ENCODE measurements around the gene IZUMO4. TPM values are rescaled to one million over a fixed set of nuclear protein-coding genes. Genes with fewer than 3 reads are reported as not detected.
A peak's percentile ranks its signal among the peaks of the same experiment; 100 is the strongest.

The IZUMO4 gene
- 1 to 10 TPM in 1 of 2 donors, under 1 TPM in 1; 0.90 to 2.4 TPM for total RNA-seq
- long read RNA-seq, donor 1, partial matches to known transcripts = 0 of 1 reads
- long read RNA-seq, donor 1, other reads (novel, unspliced or antisense) = 0 of 1 reads
- long read RNA-seq, donor 2 = 0 reads

GRCh38 chr19:2096480-2097202 is at the start of gene IZUMO4:
TSS of gene IZUMO4 (plus strand) at chr19:2096915. CDS start at chr19:2096946, 31 bp downstream.
- DNase-seq (ENCODE audit: low spot score) = peak; percentile 100
- intact Hi-C loops (cut with DNase I) = no loop called here

DNA sequence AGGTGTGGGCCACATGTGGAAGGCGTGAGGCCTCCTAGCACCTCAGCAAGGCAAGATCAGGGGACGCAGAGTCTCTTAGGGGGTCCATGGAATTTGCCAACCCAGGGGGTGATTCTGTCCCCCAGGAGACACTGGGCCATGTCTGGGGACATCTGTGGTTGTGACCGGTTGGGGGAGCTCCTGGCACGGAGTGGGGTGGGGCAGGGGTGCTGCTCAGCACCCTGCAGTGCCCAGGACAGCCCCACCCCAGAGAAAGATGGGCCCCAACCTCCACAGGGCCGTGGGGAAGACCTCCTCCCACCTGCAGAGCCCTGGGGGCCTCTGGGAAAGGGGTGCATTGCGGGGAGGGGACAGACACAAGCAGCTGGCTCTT is 49.7 kb upstream of the IZUMO4 start:
- DNase-seq (ENCODE audit: low spot score) = no peak
- intact Hi-C loops (cut with DNase I) = no loop called here

DNA sequence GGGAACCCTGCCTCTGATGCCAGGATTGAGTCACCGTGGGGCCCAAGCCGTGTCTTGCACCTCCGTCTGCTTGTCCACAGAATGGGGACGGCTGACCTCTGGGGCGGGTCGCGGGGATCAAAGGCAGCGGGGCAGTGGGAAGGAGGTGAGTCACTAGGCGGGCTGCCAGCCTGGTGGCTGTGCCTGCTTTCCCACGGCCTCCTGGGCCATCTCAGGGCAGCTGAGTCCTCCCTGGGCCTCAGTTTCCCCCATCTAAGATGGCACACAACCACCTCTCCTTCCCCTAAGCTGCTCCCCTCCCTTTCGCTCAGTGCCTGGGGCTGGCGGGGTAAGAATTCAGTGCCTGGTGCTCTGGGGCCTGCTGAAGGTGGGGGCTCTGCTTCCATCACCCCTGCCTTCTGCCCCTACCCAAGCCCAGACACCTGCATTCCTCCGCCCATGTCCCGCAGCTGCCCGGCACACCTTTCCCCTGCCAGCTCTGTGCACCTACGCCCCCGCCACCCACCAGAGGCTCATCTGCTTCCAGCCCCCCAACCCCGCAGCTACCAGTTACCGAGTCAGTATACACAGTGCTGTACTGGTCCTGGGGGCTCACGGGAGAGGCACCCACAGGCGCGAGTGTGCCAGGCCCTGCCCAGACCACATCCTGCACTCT is 49.1 kb upstream of the IZUMO4 start:
- intact Hi-C loops (cut with DNase I) = loop anchor here in 1 of 2 donors (2.0 kb wide), 1 partner anchor 25 kb away; no protein-coding TSS in a partner anchor
- DNase-seq (ENCODE audit: low spot score) = no peak

GRCh38 chr19:2048104-2048958 is 48.4 kb upstream of the IZUMO4 start:
- DNase-seq (ENCODE audit: low spot score) = no peak
- intact Hi-C loops (cut with DNase I) = loop anchor here in 1 of 2 donors (2.0 kb wide), 1 partner anchor 26 kb away; no protein-coding TSS in a partner anchor

DNA sequence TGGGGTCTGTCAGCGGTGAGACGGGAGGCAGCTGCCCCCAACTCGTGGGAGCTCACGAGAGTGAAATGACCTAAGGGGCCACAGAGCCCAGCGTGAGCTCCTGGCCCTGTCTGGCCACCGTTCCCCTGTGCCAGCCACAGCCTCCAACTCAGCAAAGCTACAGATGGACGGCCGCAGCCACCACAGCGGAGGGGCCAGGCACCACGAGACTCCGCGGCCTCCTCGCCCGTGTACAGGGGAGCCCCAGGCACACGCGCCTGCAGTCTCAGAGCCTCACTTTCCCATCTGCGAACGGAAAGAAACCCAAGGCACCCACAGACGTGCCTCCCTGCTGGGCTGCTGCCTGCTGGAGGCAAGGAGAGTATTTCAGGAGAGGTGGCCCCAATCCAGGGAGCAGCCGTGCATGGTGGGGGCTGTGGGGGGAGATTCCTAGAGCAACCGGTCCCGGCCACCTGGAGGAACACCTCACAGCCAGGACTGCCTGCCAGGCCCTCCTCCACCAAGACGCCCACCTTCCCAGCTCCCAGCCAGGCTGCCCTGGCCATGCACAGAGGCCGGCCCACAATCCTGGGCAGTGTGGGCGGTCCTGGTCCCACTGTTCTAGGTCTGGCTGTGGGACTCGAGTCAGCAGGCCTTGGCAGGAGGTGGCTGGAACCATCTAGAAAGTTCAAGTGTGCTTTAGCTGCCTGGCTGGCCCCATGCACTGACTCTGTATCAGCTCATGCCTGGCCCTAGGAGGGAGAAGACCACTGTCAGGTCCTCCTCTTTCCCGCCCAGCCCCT is 47.6 kb upstream of the IZUMO4 start:
- no peak for DNase-seq (ENCODE audit: low spot score)

DNA sequence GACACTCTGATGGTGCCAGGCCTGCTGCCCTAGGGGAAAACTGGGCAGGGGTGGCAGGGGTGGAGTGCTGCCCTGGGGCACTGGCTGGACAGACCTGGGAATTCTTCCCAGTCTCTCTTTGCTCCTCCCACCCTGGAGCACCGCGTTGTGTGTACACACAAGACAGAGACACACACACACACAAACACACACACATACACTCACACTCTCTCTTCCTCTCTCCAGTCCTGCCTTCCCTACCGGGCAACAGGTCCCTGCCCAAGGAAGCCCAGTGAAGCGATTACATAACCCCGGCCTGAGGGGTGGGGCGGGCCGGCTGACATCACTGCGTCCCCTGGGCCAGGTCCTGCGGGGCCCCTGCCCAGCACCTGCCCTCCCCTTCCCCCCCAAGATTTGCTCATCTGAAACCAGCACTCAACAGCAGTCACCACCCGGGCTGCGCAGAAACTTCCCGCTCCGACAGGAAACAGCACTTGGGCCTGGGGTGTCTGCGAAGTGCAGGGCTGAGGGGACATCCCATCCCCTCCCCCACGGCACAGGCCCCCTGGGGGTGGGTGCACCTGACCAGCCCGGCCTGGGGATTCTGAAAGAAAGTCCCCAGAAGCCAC is 46.9 kb upstream of the IZUMO4 start:
- intact Hi-C loops (cut with DNase I) = loop anchor here in 1 of 2 donors (2.0 kb wide), 1 partner anchor 27 kb away; no protein-coding TSS in a partner anchor
- peak; percentile 92 for DNase-seq (ENCODE audit: low spot score)

More for the DNA sequence above, 47.6 kb upstream of the IZUMO4 start:
- intact Hi-C loops (cut with DNase I) = loop anchor here in 1 of 2 donors (2.0 kb wide), 1 partner anchor 26 kb away; no protein-coding TSS in a partner anchor

DNA sequence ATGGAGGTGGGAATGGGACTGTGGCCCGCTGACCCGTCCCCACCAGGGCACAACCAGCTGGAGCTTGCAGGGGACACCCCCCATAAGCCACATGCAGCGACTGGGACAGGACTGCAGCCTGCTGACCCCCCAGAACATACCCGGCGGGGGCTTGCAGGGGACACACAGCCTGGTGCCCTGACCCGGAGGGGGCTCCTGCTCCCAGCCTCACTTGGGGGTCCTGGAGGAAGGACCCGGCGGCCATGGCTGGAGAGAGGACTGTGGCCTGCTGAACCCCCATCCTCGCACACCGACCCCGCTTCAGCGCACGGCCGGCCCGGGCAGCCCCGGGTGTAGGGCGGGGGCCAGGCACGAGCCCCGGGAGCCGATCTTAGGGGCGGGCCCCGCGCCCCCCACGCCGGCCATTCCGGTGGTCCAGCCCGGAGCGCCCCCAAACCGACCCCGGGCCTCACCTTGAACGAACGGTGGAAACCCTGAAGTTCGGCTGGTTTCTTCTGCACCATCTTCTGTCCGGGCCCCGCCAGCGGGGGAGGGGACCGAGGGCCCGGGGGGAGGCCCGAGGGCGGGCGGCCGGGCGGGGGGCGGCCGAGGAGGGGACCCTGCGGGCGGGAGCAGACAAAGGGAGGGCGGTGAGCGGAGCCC is 46.2 kb upstream of the IZUMO4 start:
- intact Hi-C loops (cut with DNase I) = no loop called here
- no peak for DNase-seq (ENCODE audit: low spot score)

- DNase-seq (ENCODE audit: low spot score) = peak; percentile 98
- intact Hi-C loops (cut with DNase I) = no loop called here
These were observed 45.5 kb upstream of the IZUMO4 start, which contains the start of gene MKNK2 for GRCh38 chr19:2050991-2051772. TSS of gene MKNK2 (minus strand) at chr19:2051244. CDS start at chr19:2050851, 393 bp downstream.

GRCh38 chr19:2051773-2052704 is 44.7 kb upstream of the IZUMO4 start:
- intact Hi-C loops (cut with DNase I) = no loop called here
- DNase-seq (ENCODE audit: low spot score) = no peak

DNA sequence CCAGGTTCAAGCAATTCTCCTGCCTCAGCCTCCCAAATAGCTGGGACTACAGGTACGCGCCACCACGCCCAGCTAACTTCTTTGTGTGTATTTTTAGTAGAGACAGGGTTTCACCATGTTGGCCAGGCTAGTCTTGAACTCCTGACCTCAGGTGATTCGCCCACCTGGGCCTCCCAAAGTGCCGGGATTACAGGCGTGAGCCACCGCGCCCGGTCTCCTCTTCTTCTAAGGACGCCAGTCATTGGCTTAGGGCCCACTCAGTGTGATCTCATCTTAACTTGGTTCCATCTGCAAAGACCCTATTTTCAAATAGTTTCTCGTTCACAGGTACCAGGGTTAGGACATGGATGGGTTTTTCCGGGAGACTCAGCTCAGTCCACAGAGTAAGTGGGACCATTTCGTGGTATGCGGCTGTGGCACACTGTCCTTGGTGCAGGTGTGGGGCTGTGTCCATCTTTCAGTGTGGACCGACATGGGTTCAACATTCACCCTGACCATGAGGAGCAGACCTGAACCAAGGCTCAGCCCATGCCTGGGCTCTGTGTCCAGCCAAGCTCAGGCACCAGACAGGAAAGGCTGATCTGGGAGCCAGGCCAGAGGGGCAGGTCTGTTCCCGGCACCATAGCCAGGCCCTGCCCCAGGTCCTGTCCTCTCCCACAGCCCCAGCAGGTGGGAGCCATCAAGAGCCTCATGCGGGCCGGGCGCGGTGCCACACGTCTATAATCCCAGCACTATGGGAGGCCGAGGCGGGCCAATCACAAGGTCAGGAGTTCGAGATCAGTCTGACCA is 42.9 kb upstream of the IZUMO4 start:
- DNase-seq (ENCODE audit: low spot score) = no peak
- intact Hi-C loops (cut with DNase I) = no loop called here

DNA sequence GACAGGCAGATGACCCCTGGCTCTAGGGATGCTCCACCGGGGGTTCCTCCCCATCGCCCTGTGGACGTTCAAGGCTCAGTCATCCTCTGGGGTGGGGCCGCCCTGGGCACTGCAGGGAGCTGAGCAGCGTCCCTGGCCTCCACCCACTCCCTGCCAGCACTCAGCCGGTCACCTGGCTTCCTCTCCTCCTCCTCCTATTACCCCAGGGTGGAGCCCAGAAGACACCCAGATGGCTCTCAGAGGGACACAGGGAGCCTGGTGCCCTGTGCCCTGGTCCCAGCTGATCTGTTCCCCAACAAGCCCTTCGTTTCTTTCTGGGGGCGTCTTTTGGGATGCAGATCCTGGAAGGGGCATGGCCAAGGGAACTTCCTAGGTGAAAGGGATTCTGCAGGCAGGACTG is 42.0 kb upstream of the IZUMO4 start:
- intact Hi-C loops (cut with DNase I) = no loop called here
- DNase-seq (ENCODE audit: low spot score) = no peak

GRCh38 chr19:2055931-2056836 is 40.5 kb upstream of the IZUMO4 start:
- DNase-seq (ENCODE audit: low spot score) = no peak
- intact Hi-C loops (cut with DNase I) = no loop called here

DNA sequence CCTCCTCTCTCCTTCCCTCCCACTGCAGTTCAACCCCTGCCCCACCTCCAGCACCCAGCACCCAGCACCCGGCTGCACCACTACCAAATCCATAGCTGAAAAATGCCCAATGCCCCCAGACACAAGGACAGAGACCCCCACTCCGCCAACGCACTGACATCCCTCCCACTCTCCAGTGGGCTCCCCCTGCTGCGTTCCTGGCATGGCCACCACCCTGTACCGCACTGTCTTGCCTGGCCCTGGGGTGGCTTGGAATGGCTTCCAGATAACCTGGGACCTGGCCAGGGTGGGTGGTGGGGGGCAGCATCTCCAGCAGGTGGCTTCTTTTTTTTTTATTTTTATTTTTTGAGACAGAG is 39.9 kb upstream of the IZUMO4 start:
- intact Hi-C loops (cut with DNase I) = no loop called here
- DNase-seq (ENCODE audit: low spot score) = no peak

Data from posterior vena cava (tissue), 2 donors.